GM10847 (cell line): ENCODE measurements around the gene OR4D6.

ENCODE experiments used
- POLR2A ChIP-seq: IDR thresholded peaks from 2 replicates; pipeline ENCODE4 v1.6.1; 2011; ENCODE audit not compliant: insufficient read length; ENCODE audit errors: extremely low read depth

Gene OR4D6

DNA sequence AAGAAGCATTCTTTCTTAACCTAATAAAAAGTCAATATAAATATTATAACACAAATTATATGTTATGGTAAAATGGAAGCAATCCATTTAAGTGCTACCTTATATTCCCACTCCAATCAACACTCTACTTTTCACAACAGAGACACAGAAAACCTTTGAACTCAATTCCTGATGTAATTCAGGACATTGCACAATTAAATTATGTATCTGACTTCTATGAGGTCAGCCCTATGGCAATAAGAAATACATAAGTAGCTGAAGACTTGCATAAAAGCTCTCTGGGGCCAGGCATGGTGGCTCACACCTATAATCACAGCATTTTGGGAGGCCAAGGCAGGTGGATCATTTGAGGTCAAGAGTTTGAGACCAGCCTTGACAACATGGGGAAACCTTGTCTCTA is 23.1 kb downstream of the OR4D6 start:
- TF ChIP-seq POLR2A = no peak

DNA sequence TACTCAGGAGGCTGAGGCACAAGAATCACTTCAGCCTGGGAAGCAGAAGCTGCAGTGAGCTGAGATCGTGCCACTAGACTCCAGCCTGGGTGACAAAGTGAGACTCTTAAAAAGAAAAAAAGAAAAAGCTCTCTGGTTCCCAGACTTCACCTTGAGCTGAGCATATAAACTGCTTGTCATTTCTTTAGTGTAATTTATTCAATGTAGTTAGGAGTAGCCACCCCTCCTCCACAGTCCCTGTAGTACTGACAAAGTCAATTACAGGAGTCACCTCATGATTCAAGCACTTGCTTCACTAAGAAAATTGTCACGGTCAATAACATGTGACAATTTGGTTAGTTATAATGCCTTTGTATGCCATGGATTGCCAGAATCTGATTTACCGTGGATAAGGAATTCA is 23.6 kb downstream of the OR4D6 start:
- TF ChIP-seq POLR2A = no peak

DNA sequence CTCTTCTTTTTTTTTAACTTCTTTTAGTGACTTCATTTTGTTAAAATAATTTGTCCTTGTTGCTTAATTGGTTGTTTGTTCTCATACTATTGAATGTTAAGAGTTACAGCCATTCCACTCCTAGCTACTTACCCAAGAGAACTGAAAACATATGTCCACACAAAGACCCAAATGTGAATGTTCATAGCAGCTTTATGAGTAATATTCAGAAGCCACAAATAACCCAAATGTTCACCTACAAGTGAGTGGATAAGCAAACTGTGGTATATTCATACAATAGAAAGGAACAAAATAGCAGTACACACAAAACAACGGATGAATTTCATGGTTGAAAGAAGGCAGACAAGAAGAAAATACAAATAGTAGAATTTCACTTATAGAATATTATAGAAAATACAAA is 45.2 kb downstream of the OR4D6 start:
- TF ChIP-seq POLR2A = no peak

DNA sequence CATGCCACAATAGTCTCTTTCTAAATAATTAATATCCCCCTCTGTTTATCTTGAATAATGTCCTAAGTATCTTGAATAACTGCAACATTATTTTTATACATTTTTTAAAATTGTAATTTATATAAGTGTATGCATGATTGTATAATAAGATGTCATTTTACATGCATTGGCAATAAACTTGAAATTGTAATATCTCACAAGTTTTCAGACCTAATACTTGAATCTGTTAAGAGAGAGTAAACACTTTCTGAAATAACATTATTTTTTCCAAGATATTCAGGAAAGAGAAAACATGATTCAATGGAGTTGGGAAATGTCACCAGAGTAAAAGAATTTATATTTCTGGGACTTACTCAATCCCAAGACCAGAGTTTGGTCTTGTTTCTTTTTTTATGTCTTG is 46.5 kb downstream of the OR4D6 start, which contains the start of gene OR4D11:
Gene OR4D11, plus strand, starts transcription at position 301 of the 400 bp plus-strand sequence. Its CDS starts 0 bp downstream, at position 301.
- TF ChIP-seq POLR2A = no peak
